H1 (cell line): ENCODE measurements around the gene CKAP2L. TPM values are rescaled to one million over a fixed set of nuclear protein-coding genes. Genes with fewer than 3 reads are reported as not detected.

Experiments
- CTCF ChIA-PET: fragments of 300-600 bp; sonication (Branson Sonifier 250); formaldehyde crosslinking; loops from one replicate; lab custom pipeline; 2021; ENCODE audit not compliant: partially characterized antibody; lab: Charles Lee
- POLR2A ChIA-PET: fragments of 300-600 bp; sonication (Branson Sonifier 250); formaldehyde crosslinking; loops from one replicate; lab custom pipeline; 2021; ENCODE audit warnings: inconsistent platforms; ENCODE audit not compliant: partially characterized antibody; lab: Charles Lee
- DNase-seq, 2 experiments: peaks; one replicate each; pipeline versions ENCODE4 v3.0.0 to v3.0.0-alpha.2; 2010 to 2022; ENCODE audit warnings: low spot score in 2 of 2, low read depth in 1 of 2, mixed read lengths in 1 of 2
- FAIRE-seq: peaks from 2 replicates; lab custom pipeline; 2011; peaks lifted over from hg19 to GRCh38; lab: Jason Lieb, UNC
- H2AFZ ChIP-seq: 2 replicates; pipeline ENCODE4 v1.8.1; 2012; ENCODE audit warnings: low read length, inconsistent platforms
- H2AK5ac ChIP-seq: 2 replicates; pipeline ENCODE4 v1.6.1; 2013; ENCODE audit warnings: low read depth, low read length
- H2BK120ac ChIP-seq: replicated peaks from 2 replicates; pipeline ENCODE3; 2013; ENCODE audit warnings: low read depth, low read length, inconsistent platforms
- H2BK12ac ChIP-seq: 2 replicates; pipeline ENCODE4 v1.6.1; 2013; ENCODE audit warnings: low read depth, low read length
- H2BK15ac ChIP-seq: 2 replicates; pipeline ENCODE4 v1.6.1; 2013; ENCODE audit warnings: low read length
- H2BK20ac ChIP-seq: 2 replicates; pipeline ENCODE4 v1.6.1; 2013; ENCODE audit warnings: low read length
- H2BK5ac ChIP-seq: 2 replicates; pipeline ENCODE4 v1.6.1; 2013; ENCODE audit warnings: low read depth, low read length
- H3K14ac ChIP-seq: 2 replicates; pipeline ENCODE4 v1.6.1; 2013; ENCODE audit warnings: inconsistent platforms; ENCODE audit not compliant: insufficient read length
- H3K18ac ChIP-seq: 2 replicates; pipeline ENCODE4 v1.6.1; 2013; ENCODE audit warnings: low read length; ENCODE audit errors: extremely low read depth
- H3K23ac ChIP-seq: 2 replicates; pipeline ENCODE4 v1.6.1; 2013; ENCODE audit warnings: inconsistent platforms; ENCODE audit not compliant: insufficient read length
- H3K23me2 ChIP-seq: 2 replicates; pipeline ENCODE4 v1.6.1; 2013; ENCODE audit warnings: low read depth, low read length
- H3K27ac ChIP-seq: 2 replicates; pipeline ENCODE4 v1.6.1; 2011; ENCODE audit warnings: low read depth, low read length, inconsistent platforms
- H3K27me3 ChIP-seq, 4 experiments: replicated peaks in 1 of 4; 1 replicate in 1 of 4; 2 replicates in 3 of 4; pipeline versions ENCODE4 v1.6.1 to v1.8.1; 2011 to 2013; ENCODE audit warnings: low read length in 3 of 4, mild to moderate bottlenecking in 3 of 4, inconsistent platforms in 2 of 4, mixed read lengths in 2 of 4, moderate library complexity in 1 of 4; ENCODE audit not compliant: control insufficient read depth in 3 of 4, insufficient read depth in 3 of 4; ENCODE audit errors: extremely low read depth in 1 of 4
- H3K36me3 ChIP-seq, 4 experiments: 2 replicates each; pipeline versions ENCODE4 v1.6.1 to v1.8.1; 2011 to 2013; ENCODE audit warnings: mild to moderate bottlenecking in 4 of 4, low read length in 3 of 4, moderate library complexity in 2 of 4, control low read depth in 1 of 4, inconsistent platforms in 1 of 4; ENCODE audit not compliant: insufficient read depth in 4 of 4, control insufficient read depth in 2 of 4
- H3K4ac ChIP-seq: replicated peaks from 2 replicates; pipeline ENCODE3; 2013; ENCODE audit warnings: low read length, low read depth, mixed read lengths, inconsistent platforms; ENCODE audit not compliant: insufficient read length
- H3K4me1 ChIP-seq, 4 experiments: replicated peaks in 1 of 4; 1 replicate in 1 of 4; 2 replicates in 3 of 4; pipeline versions ENCODE4 v1.6.1 to v1.8.1; 2011 to 2013; ENCODE audit warnings: low read length in 3 of 4, inconsistent platforms in 2 of 4, mixed read lengths in 1 of 4; ENCODE audit not compliant: insufficient read depth in 4 of 4, control insufficient read depth in 3 of 4
- H3K4me2 ChIP-seq, 2 experiments: 2 replicates each; pipeline versions ENCODE4 v1.6.1 to v1.8.1; 2011 to 2013; ENCODE audit warnings: low read depth in 2 of 2, low read length in 2 of 2, control low read depth in 1 of 2, inconsistent platforms in 1 of 2, mild to moderate bottlenecking in 1 of 2; ENCODE audit not compliant: insufficient read depth in 1 of 2
- H3K4me3 ChIP-seq, 4 experiments: fragments of 200-600, 300-600 bp in 1 of 4; sonication (generic), shearing (Covaris generic), sonication (Bioruptor Twin) in 1 of 4; 2 replicates each; pipeline versions ENCODE4 v1.5.1 to v1.8.1; 2011 to 2016; ENCODE audit warnings: low read length in 4 of 4, low read depth in 3 of 4, control low read depth in 2 of 4, inconsistent platforms in 2 of 4, mild to moderate bottlenecking in 2 of 4, mixed read lengths in 1 of 4, moderate library complexity in 1 of 4; ENCODE audit not compliant: insufficient read depth in 2 of 4; ENCODE audit errors: extremely low read depth in 1 of 4
- H3K56ac ChIP-seq: replicated peaks from 2 replicates; pipeline ENCODE3; 2013; ENCODE audit warnings: low read depth, mild to moderate bottlenecking, mixed read lengths, low read length, inconsistent platforms; ENCODE audit not compliant: insufficient read length
- H3K79me1 ChIP-seq: 2 replicates; pipeline ENCODE4 v1.6.1; 2013; ENCODE audit warnings: low read depth, low read length, control low read depth
- H3K79me2 ChIP-seq, 2 experiments: 2 replicates each; pipeline versions ENCODE4 v1.6.1 to v1.8.1; 2012 to 2013; ENCODE audit warnings: low read length in 2 of 2, mild to moderate bottlenecking in 2 of 2, inconsistent platforms in 1 of 2; ENCODE audit not compliant: insufficient read depth in 2 of 2, control insufficient read depth in 1 of 2
- H3K9ac ChIP-seq, 4 experiments: replicated peaks in 1 of 4; 1 replicate in 1 of 4; 2 replicates in 3 of 4; pipeline versions ENCODE4 v1.6.1 to v1.8.1; 2011 to 2013; ENCODE audit warnings: low read depth in 3 of 4, low read length in 3 of 4, control low read depth in 2 of 4, mild to moderate bottlenecking in 2 of 4, moderate library complexity in 2 of 4, inconsistent platforms in 1 of 4; ENCODE audit errors: extremely low read depth in 1 of 4
- H3K9me3 ChIP-seq, 2 experiments: 2 replicates each; pipeline versions ENCODE4 v1.6.1 to v1.8.1; 2012 to 2013; ENCODE audit warnings: mild to moderate bottlenecking in 2 of 2, moderate library complexity in 2 of 2, control low read depth in 1 of 2, inconsistent platforms in 1 of 2, low read depth in 1 of 2, low read length in 1 of 2, mixed read lengths in 1 of 2; ENCODE audit not compliant: insufficient read depth in 2 of 2
- H4K20me1 ChIP-seq, 2 experiments: replicated peaks in 1 of 2; 2 replicates each; pipeline versions ENCODE3 to v1.8.1; 2011 to 2013; ENCODE audit warnings: inconsistent platforms in 2 of 2, low read length in 2 of 2, mild to moderate bottlenecking in 1 of 2; ENCODE audit not compliant: insufficient read depth in 2 of 2, control insufficient read depth in 1 of 2
- H4K5ac ChIP-seq: 2 replicates; pipeline ENCODE4 v1.6.1; 2013; ENCODE audit warnings: low read length, low read depth, mixed read lengths, inconsistent platforms; ENCODE audit not compliant: insufficient read length
- H4K8ac ChIP-seq: 2 replicates; pipeline ENCODE4 v1.8.0; 2013; ENCODE audit warnings: mild to moderate bottlenecking, moderate library complexity, low read length, inconsistent platforms; ENCODE audit not compliant: insufficient read depth; ENCODE audit errors: extremely low read depth
- H4K91ac ChIP-seq: replicated peaks from 2 replicates; pipeline ENCODE3; 2013; ENCODE audit warnings: low read length, mixed read lengths, inconsistent platforms; ENCODE audit not compliant: insufficient read length
- ASH2L ChIP-seq: fragments of 200-600, 300-600 bp; sonication (generic); IDR thresholded peaks from one replicate; pipeline ENCODE4 v1.7.1; 2017; ENCODE audit warnings: low read length
- ATF3 ChIP-seq: IDR thresholded peaks from 2 replicates; pipeline ENCODE4 v1.6.1; 2011; ENCODE audit warnings: low read depth, mild to moderate bottlenecking, low read length; ENCODE audit not compliant: insufficient read depth
- FOSL1 ChIP-seq: IDR thresholded peaks from 2 replicates; pipeline ENCODE4 v1.6.1; 2011; ENCODE audit warnings: mild to moderate bottlenecking, low read depth, low read length, moderate library complexity; ENCODE audit not compliant: insufficient read depth
- MAX ChIP-seq: IDR thresholded peaks from 2 replicates; pipeline ENCODE4 v1.6.1; 2012; ENCODE audit warnings: inconsistent platforms
- POU5F1 ChIP-seq: IDR thresholded peaks from 2 replicates; pipeline ENCODE4 v1.6.1; 2011; ENCODE audit warnings: low read depth, mild to moderate bottlenecking, low read length, moderate library complexity
- RNF2 ChIP-seq: fragments of 200-900, 300-1000 bp; sonication (generic); IDR thresholded peaks from 2 replicates; pipeline ENCODE4 v1.7.1; 2016; ENCODE audit warnings: borderline replicate concordance, low read depth, mild to moderate bottlenecking, antibody characterized with exemption, low read length; ENCODE audit not compliant: poor library complexity, severe bottlenecking; ENCODE audit errors: missing control alignments
- TAF1 ChIP-seq: IDR thresholded peaks from 2 replicates; pipeline ENCODE4 v1.6.1; 2011; ENCODE audit warnings: mild to moderate bottlenecking, low read depth, low read length
- TCF12 ChIP-seq: IDR thresholded peaks from 2 replicates; pipeline ENCODE4 v1.6.1; 2011; ENCODE audit warnings: low read depth, mild to moderate bottlenecking, low read length
- WGBS, 2 experiments: shearing (Covaris generic) in 1 of 2; methylation state at CpG; one replicate each; pipeline versions ENCODE4 v1.1.6 to v1.1.7; 2013 to 2015; ENCODE audit warnings: low lambda C conversion rate in 2 of 2, mixed read lengths in 2 of 2, inconsistent platforms in 1 of 2, low coverage in 1 of 2, missing lambda C conversion rate in 1 of 2; ENCODE audit not compliant: insufficient replicate concordance in 2 of 2, insufficient coverage in 1 of 2, insufficient read length in 1 of 2; ENCODE audit errors: extremely low coverage in 1 of 2, missing lambda C conversion rate in 1 of 2; 5-methylcytosine and 5-hydroxymethylcytosine counted together
- polyA plus RNA-seq, 7 experiments: library from polyadenylated mRNA; depleted of rRNA in 3 of 7; stranded (reverse) in 5 of 7; unstranded in 2 of 7; fragments of >200 nt in 5 of 7; fragments of 200-250 nt in 2 of 7; gene quantifications; 1 replicate in 5 of 7; 2 replicates in 1 of 7; 4 replicates in 1 of 7; pipeline versions ENCODE4 v1.2.1 to v1.2.3, GENCODE V29; 2011 to 2013; ENCODE audit warnings: missing spikeins in 2 of 7, mixed read lengths in 2 of 7
- total RNA-seq: library from RNA; stranded (reverse); fragmentation: NEBNext Ultra II Directional; extraction: Animal tissue kit (Norgen Biotek cat#: 25700); gene quantifications from 2 replicates; pipeline ENCODE4 v1.2.1, GENCODE V29; 2021
- TF ChIP-seq, protein P1 (sequence below), 3 experiments: IDR thresholded peaks; 1 replicate in 2 of 3; 2 replicates in 1 of 3; pipeline versions ENCODE4 v1.5.1 to v1.6.1; 2011; ENCODE audit warnings: low read length in 3 of 3, mild to moderate bottlenecking in 3 of 3, inconsistent platforms in 2 of 3, low read depth in 1 of 3, moderate library complexity in 1 of 3; ENCODE audit not compliant: insufficient read depth in 1 of 3; ENCODE audit errors: control extremely low read depth in 1 of 3

CKAP2L gene
- total and polyA plus RNA-seq, 2 of the 8 experiments (the other 6 are each of a cell fraction or from before 2014, with no cell fraction given): 2.5 to 20.7 TPM

DNA sequence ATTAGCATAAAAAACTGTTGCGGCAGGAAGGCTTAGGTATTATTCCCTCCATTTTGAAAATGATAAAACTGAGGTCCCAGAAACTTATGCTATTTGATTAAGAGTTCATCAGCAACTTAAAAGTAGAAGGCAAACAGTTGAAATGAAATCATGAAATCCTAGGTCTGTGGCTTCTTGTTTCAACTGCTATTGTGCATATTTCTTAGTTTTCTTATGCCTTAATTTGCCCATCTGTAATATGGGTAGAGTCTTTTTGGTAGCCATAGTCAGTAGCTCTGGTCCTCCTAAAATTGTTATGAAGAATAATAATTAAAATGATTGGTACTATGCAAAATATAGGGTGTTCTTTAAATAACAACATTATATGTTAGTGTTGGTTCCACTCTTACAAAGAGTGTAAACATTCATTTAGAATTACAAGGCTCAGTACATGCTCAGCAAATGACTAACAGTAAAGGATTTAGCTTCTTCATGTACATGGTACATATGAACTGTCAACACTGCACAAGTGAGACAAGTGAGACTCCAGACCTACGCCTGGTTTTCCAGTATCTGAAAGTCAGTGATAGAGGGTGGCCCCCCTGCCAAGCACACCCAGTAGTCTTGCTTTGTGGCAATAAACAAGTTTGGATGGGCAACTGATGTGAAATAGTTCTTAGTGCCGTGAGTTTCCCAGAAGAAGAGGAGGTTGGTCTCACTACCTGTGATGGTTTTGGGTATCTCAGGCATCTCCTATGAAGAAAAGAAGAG lies 10.3 kb upstream of the CKAP2L start:
- no peak overlapping the region for H4K5ac ChIP-seq
- H3K23ac ChIP-seq: no peak overlapping the region
- no peaks in the 10 kb centered on the region for H3K36me3 ChIP-seq
- no peak overlapping the region for H3K18ac ChIP-seq
- no peaks in the 10 kb centered on the region for H3K27me3 ChIP-seq
- H4K8ac ChIP-seq: no peak overlapping the region
- DNase-seq (no peak), FAIRE-seq (no peak)
- POLR2A ChIA-PET: interaction anchor here (1.6 kb wide), 1 partner anchor 9 kb away, joined by 3 read pairs; the partner anchor contains the start of gene IL1A
- H3K9ac ChIP-seq: no peak overlapping the region
- no peak overlapping the region for H3K4ac ChIP-seq
- H3K23me2 ChIP-seq: no peaks in the 10 kb centered on the region; the same call in 1 of the 2 replicates
- no peak overlapping the region for H2AK5ac ChIP-seq
- H2BK12ac ChIP-seq: no peak overlapping the region
- no peak overlapping the region for H2BK120ac ChIP-seq
- H3K14ac ChIP-seq: no peak overlapping the region
- no peak overlapping the region for H4K91ac ChIP-seq
- no peaks in the 10 kb centered on the region for H3K9me3 ChIP-seq
- H4K20me1 ChIP-seq: no peaks in the 10 kb centered on the region
- no peak overlapping the region for H2BK20ac ChIP-seq
- H2BK15ac ChIP-seq: no peak overlapping the region
- no peak overlapping the region for H3K27ac ChIP-seq
- no peak overlapping the region for H3K4me3 ChIP-seq
- H2AFZ ChIP-seq: no peak overlapping the region
- no peaks in the 10 kb centered on the region for H3K4me1 ChIP-seq
- H3K56ac ChIP-seq: no peak overlapping the region
- no peak overlapping the region for H3K4me2 ChIP-seq
- WGBS, 2 experiments: 86% methylated on average over 3 of the region's 3 CpGs; no CpG with 5 or more reads in 1 of the 2 experiments
- no peak overlapping the region for H2BK5ac ChIP-seq
- CTCF ChIA-PET: interaction anchor here (1.9 to 2.1 kb wide), 2 partner anchors 8 to 110 kb away, joined by 4 to 8 read pairs; no protein-coding TSS in a partner anchor
- no peaks in the 10 kb centered on the region for H3K79me1 ChIP-seq
- no peaks in the 10 kb centered on the region for H3K79me2 ChIP-seq
- TF ChIP-seq RNF2 (no peak), TAF1 (no peak), POU5F1 (no peak), MAX (no peak), TCF12 (no peak), ASH2L (no peak), FOSL1 (no peak), ATF3 (no peak)
- TF ChIP-seq, protein P1, sequence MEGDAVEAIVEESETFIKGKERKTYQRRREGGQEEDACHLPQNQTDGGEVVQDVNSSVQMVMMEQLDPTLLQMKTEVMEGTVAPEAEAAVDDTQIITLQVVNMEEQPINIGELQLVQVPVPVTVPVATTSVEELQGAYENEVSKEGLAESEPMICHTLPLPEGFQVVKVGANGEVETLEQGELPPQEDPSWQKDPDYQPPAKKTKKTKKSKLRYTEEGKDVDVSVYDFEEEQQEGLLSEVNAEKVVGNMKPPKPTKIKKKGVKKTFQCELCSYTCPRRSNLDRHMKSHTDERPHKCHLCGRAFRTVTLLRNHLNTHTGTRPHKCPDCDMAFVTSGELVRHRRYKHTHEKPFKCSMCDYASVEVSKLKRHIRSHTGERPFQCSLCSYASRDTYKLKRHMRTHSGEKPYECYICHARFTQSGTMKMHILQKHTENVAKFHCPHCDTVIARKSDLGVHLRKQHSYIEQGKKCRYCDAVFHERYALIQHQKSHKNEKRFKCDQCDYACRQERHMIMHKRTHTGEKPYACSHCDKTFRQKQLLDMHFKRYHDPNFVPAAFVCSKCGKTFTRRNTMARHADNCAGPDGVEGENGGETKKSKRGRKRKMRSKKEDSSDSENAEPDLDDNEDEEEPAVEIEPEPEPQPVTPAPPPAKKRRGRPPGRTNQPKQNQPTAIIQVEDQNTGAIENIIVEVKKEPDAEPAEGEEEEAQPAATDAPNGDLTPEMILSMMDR (IDR thresholded peaks at IDR 0.05; ENCODE audit: control extremely low read depth in 1 of 3, insufficient read depth in 1 of 3, low read depth in 1 of 3, low read length in 3 of 3): no peak
